ENCODE measurements around the gene KIF16B.

DNA sequence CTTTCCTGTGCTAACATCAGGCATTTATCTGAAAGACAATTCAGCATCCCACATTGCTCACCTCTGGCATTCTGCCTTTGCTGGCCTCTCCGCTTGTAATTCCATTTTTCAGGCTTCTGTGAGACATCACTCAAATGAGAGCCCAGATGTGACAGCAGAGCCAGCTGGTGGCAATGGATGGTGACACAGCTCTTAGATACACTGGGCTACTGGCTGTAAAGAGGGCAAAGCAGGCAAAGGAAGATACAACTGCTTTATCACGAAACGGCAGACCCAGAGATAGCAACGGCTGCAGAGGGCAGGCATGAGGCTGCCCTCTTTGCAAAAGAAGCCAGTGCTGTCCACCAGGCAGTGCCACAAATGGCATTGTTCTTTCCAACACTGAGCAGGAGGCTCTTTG, 329.8 kb downstream of the KIF16B start:
- TF ChIP-seq, protein P1, sequence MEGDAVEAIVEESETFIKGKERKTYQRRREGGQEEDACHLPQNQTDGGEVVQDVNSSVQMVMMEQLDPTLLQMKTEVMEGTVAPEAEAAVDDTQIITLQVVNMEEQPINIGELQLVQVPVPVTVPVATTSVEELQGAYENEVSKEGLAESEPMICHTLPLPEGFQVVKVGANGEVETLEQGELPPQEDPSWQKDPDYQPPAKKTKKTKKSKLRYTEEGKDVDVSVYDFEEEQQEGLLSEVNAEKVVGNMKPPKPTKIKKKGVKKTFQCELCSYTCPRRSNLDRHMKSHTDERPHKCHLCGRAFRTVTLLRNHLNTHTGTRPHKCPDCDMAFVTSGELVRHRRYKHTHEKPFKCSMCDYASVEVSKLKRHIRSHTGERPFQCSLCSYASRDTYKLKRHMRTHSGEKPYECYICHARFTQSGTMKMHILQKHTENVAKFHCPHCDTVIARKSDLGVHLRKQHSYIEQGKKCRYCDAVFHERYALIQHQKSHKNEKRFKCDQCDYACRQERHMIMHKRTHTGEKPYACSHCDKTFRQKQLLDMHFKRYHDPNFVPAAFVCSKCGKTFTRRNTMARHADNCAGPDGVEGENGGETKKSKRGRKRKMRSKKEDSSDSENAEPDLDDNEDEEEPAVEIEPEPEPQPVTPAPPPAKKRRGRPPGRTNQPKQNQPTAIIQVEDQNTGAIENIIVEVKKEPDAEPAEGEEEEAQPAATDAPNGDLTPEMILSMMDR (IDR thresholded peaks at IDR 0.05): no peak
- no peak for TF ChIP-seq ZFX (IDR thresholded peaks at IDR 0.05; ENCODE audit: borderline replicate concordance)
